Calu3 (cell line): ENCODE results near the gene BTBD19. TPM values are rescaled to one million over a fixed set of nuclear protein-coding genes. Genes with fewer than 3 reads are reported as not detected.

Source experiments
- BruUV-seq: library from RNA; stranded (reverse); fragments of 400-500 nt; replicated peaks from 2 replicates; lab custom pipeline; 2021; lab: Mats Ljungman, UMichigan
- CTCF ChIA-PET: fragments of 300-600 bp; sonication (Branson Sonifier 250); formaldehyde crosslinking; loops from one replicate; lab custom pipeline; 2022; ENCODE audit warnings: antibody characterized with exemption; lab: Charles Lee
- DNase-seq: peaks from one replicate; pipeline ENCODE4 v3.0.0; 2022
- H3K27ac Mint-ChIP-seq: one replicate; pipeline ENCODE4 v1.8.0; 2022; ENCODE audit warnings: mixed read lengths; ENCODE audit not compliant: unreplicated experiment
- H3K27me3 Mint-ChIP-seq: one replicate; pipeline ENCODE4 v1.8.0; 2022; ENCODE audit warnings: mixed read lengths; ENCODE audit not compliant: unreplicated experiment
- H3K36me3 Mint-ChIP-seq: one replicate; pipeline ENCODE4 v1.8.0; 2022; ENCODE audit warnings: mild to moderate bottlenecking, moderate library complexity, mixed read lengths; ENCODE audit not compliant: insufficient read depth, unreplicated experiment
- H3K4me1 Mint-ChIP-seq: one replicate; pipeline ENCODE4 v1.8.0; 2022; ENCODE audit warnings: mild to moderate bottlenecking, low read depth, mixed read lengths; ENCODE audit not compliant: unreplicated experiment
- H3K4me3 Mint-ChIP-seq: one replicate; pipeline ENCODE4 v1.8.0; 2022; ENCODE audit warnings: mild to moderate bottlenecking, low read depth, moderate library complexity, mixed read lengths; ENCODE audit not compliant: unreplicated experiment
- H3K9me3 Mint-ChIP-seq: one replicate; pipeline ENCODE4 v1.8.0; 2022; ENCODE audit warnings: low read depth, mixed read lengths; ENCODE audit not compliant: unreplicated experiment
- CTCF ChIP-seq: fragments of 200-600 bp; IDR thresholded peaks from one replicate; pipeline ENCODE4 v1.8.0; 2022; ENCODE audit warnings: antibody characterized with exemption; ENCODE audit not compliant: unreplicated experiment
- intact Hi-C: fragments of 100-400 bp; cut with micrococcal nuclease; formaldehyde crosslinking; loops from one replicate; pipeline ENCODE4 v1.10.0; 2022; ENCODE audit not compliant: unreplicated experiment
- total RNA-seq: library from RNA; stranded (reverse); gene quantifications from 2 replicates; pipeline ENCODE4 v1.2.3, GENCODE V29; 2022

BTBD19 gene
- total RNA-seq, 1 experiment from 2014 or later: 5.9 TPM

DNA sequence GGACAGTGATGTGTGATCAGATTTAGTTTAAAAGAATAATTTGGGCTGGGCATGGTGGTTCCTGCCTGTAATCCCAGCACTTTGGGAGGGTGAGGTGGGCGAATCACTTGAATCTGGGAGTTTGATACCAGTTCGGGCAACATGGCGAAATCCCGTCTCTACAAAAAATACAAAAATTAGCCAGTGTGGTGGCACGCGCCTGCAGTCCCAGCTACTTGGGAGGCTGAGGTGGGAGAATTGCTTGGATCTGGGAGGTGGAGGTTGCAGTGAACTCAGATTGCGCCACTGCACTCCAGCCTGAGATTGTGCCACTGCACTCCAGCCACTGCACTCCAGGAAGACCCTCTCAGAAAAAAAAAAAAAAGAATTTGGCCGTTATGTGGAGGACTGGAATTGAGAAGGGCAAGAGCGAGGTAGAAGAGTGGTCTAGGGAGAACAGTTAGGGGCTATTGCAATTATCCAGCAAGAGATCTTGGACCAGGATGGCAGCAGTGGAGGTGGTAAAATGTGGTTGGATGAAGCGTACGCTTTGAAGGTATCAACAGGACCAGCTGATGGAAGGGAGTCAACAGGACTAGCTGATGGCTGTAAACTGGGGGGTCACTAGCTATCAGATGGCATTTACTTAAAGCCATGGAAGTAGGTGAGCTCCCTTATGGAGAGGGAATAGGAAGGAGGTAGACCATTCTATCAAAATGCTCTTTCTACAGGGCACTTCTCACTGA, 9.6 kb downstream of the BTBD19 start:
- peaks cover 25% of the 10 kb centered on the region for H3K36me3 Mint-ChIP-seq
- no peaks in the 10 kb centered on the region for H3K27me3 Mint-ChIP-seq
- no TSS peak for BruUV-seq
- DNase-seq: no peak
- no peaks in the 10 kb centered on the region for H3K9me3 Mint-ChIP-seq
- CTCF ChIA-PET: interaction anchor here (1.2 kb wide), 1 partner anchor 18 kb away, joined by 3 read pairs; the partner anchor contains the start of gene PLK3
- peak overlapping the region; percentile 50 for H3K27ac Mint-ChIP-seq
- H3K4me1 Mint-ChIP-seq: peaks cover 48% of the 10 kb centered on the region
- intact Hi-C loops: no loop called here
- TF ChIP-seq CTCF: no peak
- peak overlapping the region; percentile 75 for H3K4me3 Mint-ChIP-seq

GRCh38 chr1:44819196-44819607, 10.9 kb downstream of the BTBD19 start:
- H3K27me3 Mint-ChIP-seq: no peaks in the 10 kb centered on the region
- peak overlapping the region; percentile 75 for H3K4me3 Mint-ChIP-seq
- no peak for TF ChIP-seq CTCF
- H3K36me3 Mint-ChIP-seq: peaks cover 21% of the 10 kb centered on the region
- peak overlapping the region; percentile 100 for H3K27ac Mint-ChIP-seq
- no peak for DNase-seq
- intact Hi-C loops: no loop called here
- CTCF ChIA-PET: interaction anchor here (0.7 to 1.2 kb wide), 3 partner anchors 11 to 251 kb away, joined by 4 to 6 read pairs (median 4); partner anchors contain the start of genes BTBD19 and PLK3
- H3K9me3 Mint-ChIP-seq: no peaks in the 10 kb centered on the region
- H3K4me1 Mint-ChIP-seq: peaks cover 48% of the 10 kb centered on the region
- BruUV-seq: no TSS peak

GRCh38 chr1:44819608-44820327, 11.4 kb downstream of the BTBD19 start:
- Mint-ChIP-seq H3K27me3 (no peaks in the 10 kb centered on the region), H3K9me3 (no peaks in the 10 kb centered on the region), H3K4me3 (peak overlapping the region; percentile 75), H3K36me3 (peaks cover 18% of the 10 kb centered on the region), H3K4me1 (peaks cover 45% of the 10 kb centered on the region), H3K27ac (peak overlapping the region; percentile 100)
- intact Hi-C loops: no loop called here
- CTCF ChIA-PET: interaction anchor here (0.7 to 1.2 kb wide), 3 partner anchors 11 to 250 kb away, joined by 4 to 6 read pairs (median 4); partner anchors contain the start of genes BTBD19 and PLK3
- TSS peak; percentile 99 for BruUV-seq
- peak; percentile 74 for DNase-seq
- TF ChIP-seq CTCF: no peak

GRCh38 chr1:44820328-44821239, 12.3 kb downstream of the BTBD19 start:
- DNase-seq: no peak
- CTCF ChIA-PET: no interaction called here
- Mint-ChIP-seq H3K36me3 (peaks cover 18% of the 10 kb centered on the region), H3K27me3 (no peaks in the 10 kb centered on the region), H3K27ac (peak overlapping the region; percentile 100), H3K9me3 (no peaks in the 10 kb centered on the region), H3K4me1 (peaks cover 37% of the 10 kb centered on the region), H3K4me3 (peak overlapping the region; percentile 75)
- no peak for TF ChIP-seq CTCF
- BruUV-seq: no TSS peak
- intact Hi-C loops: no loop called here
